Neural progenitor cell (in vitro differentiated cells): Measurements from ENCODE around the gene HSD3B7.

Source experiments
- CTCF ChIP-seq: fragments of 200-600 bp; sonication (generic); IDR thresholded peaks from 2 replicates; pipeline ENCODE4 v1.5.1; 2017; ENCODE audit warnings: antibody characterized with exemption, mild to moderate bottlenecking
- EZH2 ChIP-seq: fragments of 200-600 bp; sonication (generic); IDR thresholded peaks from 2 replicates; pipeline ENCODE4 v1.6.1; 2017; ENCODE audit warnings: antibody characterized with exemption, mild to moderate bottlenecking, moderate library complexity
- EZH2phosphoT487 ChIP-seq: fragments of 200-600 bp; sonication (generic); IDR thresholded peaks from 2 replicates; pipeline ENCODE4 v1.6.1; 2017; ENCODE audit warnings: antibody characterized with exemption

- TF ChIP-seq CTCF (no peak), EZH2 (no peak), EZH2phosphoT487 (no peak)
Observed at GRCh38 chr16:31023252-31023602, 38.2 kb downstream of the HSD3B7 start.
